Liver (tissue), 9 donors: ENCODE data around the gene DDIT4. TPM values are rescaled to one million over a fixed set of nuclear protein-coding genes. Genes with fewer than 3 reads are reported as not detected.

ENCODE experiments used
- DNase-seq: peaks from one replicate; pipeline ENCODE4 v3.0.0-alpha.2; 2017; ENCODE audit warnings: low spot score
- H3K27ac ChIP-seq, 2 donors: one replicate each; pipeline ENCODE4 v1.7.0; 2013; ENCODE audit warnings: inconsistent platforms in 2 of 2, low read length in 2 of 2, control low read depth in 1 of 2, low read depth in 1 of 2, mild to moderate bottlenecking in 1 of 2
- H3K27me3 ChIP-seq, 4 donors: one replicate each; pipeline versions ENCODE4 v1.6.1 to v1.7.0; 2013; ENCODE audit warnings: low read length in 3 of 4, inconsistent platforms in 1 of 4, mild to moderate bottlenecking in 1 of 4, moderate library complexity in 1 of 4; ENCODE audit not compliant: control insufficient read depth in 4 of 4, insufficient read depth in 4 of 4
- H3K36me3 ChIP-seq, 4 donors: one replicate each; pipeline versions ENCODE4 v1.6.1 to v1.7.0; 2013; ENCODE audit warnings: low read length in 3 of 4, mild to moderate bottlenecking in 3 of 4, low read depth in 1 of 4, moderate library complexity in 1 of 4; ENCODE audit not compliant: control insufficient read depth in 4 of 4, insufficient read depth in 3 of 4
- H3K4me1 ChIP-seq, 4 donors: one replicate each; pipeline versions ENCODE4 v1.6.1 to v1.7.0; 2013; ENCODE audit warnings: low read length in 3 of 4, mild to moderate bottlenecking in 3 of 4, moderate library complexity in 1 of 4; ENCODE audit not compliant: control insufficient read depth in 4 of 4, insufficient read depth in 4 of 4
- H3K4me3 ChIP-seq, 3 donors: one replicate each; pipeline versions ENCODE4 v1.6.1 to v1.7.0; 2013; ENCODE audit warnings: low read length in 3 of 3, control low read depth in 1 of 3, low read depth in 1 of 3, mild to moderate bottlenecking in 1 of 3
- H3K9ac ChIP-seq, 2 donors: one replicate each; pipeline ENCODE4 v1.7.0; 2013; ENCODE audit warnings: low read length in 2 of 2, mild to moderate bottlenecking in 2 of 2, moderate library complexity in 2 of 2, control low read depth in 1 of 2, low read depth in 1 of 2
- H3K9me3 ChIP-seq, 4 donors: one replicate each; pipeline versions ENCODE4 v1.6.1 to v1.7.0; 2013; ENCODE audit warnings: low read length in 3 of 4; ENCODE audit not compliant: control insufficient read depth in 4 of 4
- ATF3 ChIP-seq: IDR thresholded peaks from 2 replicates; pipeline ENCODE4 v1.6.1; 2016; ENCODE audit warnings: antibody characterized with exemption
- CTCF ChIP-seq: fragments of 150-350 bp; IDR thresholded peaks from 2 replicates; pipeline ENCODE4 v1.5.1; 2017; ENCODE audit warnings: improper control_type of control experiment, low read depth, low read length; ENCODE audit not compliant: missing input control
- EGR1 ChIP-seq, 2 donors: IDR thresholded peaks; 2 replicates each; pipeline ENCODE4 v1.6.1; 2016 to 2018; ENCODE audit warnings: antibody characterized with exemption in 2 of 2, low read depth in 2 of 2
- FOXA1 ChIP-seq: IDR thresholded peaks from 2 replicates; pipeline ENCODE4 v1.6.1; 2016; ENCODE audit warnings: antibody characterized with exemption
- FOXA2 ChIP-seq: IDR thresholded peaks from 2 replicates; pipeline ENCODE4 v1.6.1; 2016; ENCODE audit warnings: antibody characterized with exemption
- GABPA ChIP-seq, 2 donors: IDR thresholded peaks in 1 of 2; conservative IDR thresholded peaks in 1 of 2; 2 replicates each; pipeline ENCODE4 v1.6.1; 2016; ENCODE audit warnings: antibody characterized with exemption in 2 of 2, mild to moderate bottlenecking in 1 of 2, moderate library complexity in 1 of 2
- HNF4A ChIP-seq, 2 donors: conservative IDR thresholded peaks; 2 replicates each; pipeline ENCODE4 v1.6.1; 2016; ENCODE audit warnings: antibody characterized with exemption in 2 of 2, mild to moderate bottlenecking in 2 of 2
- JUND ChIP-seq, 2 donors: IDR thresholded peaks; 2 replicates each; pipeline ENCODE4 v1.6.1; 2016; ENCODE audit warnings: antibody characterized with exemption in 2 of 2
- MAX ChIP-seq: IDR thresholded peaks from 2 replicates; pipeline ENCODE4 v1.6.1; 2016; ENCODE audit warnings: antibody characterized with exemption
- NR2F2 ChIP-seq: IDR thresholded peaks from 2 replicates; pipeline ENCODE4 v1.6.1; 2016; ENCODE audit warnings: antibody characterized with exemption
- RXRA ChIP-seq, 2 donors: IDR thresholded peaks; 2 replicates each; pipeline ENCODE4 v1.6.1; 2017 to 2018; ENCODE audit warnings: antibody characterized with exemption in 2 of 2, mild to moderate bottlenecking in 1 of 2
- SP1 ChIP-seq: IDR thresholded peaks from 2 replicates; pipeline ENCODE4 v1.6.1; 2018; ENCODE audit warnings: antibody characterized with exemption, mild to moderate bottlenecking
- TAF1 ChIP-seq: conservative IDR thresholded peaks from 2 replicates; pipeline ENCODE4 v1.6.1; 2016; ENCODE audit warnings: antibody characterized with exemption, mild to moderate bottlenecking
- YY1 ChIP-seq: IDR thresholded peaks from 2 replicates; pipeline ENCODE4 v1.6.1; 2016; ENCODE audit warnings: antibody characterized with exemption, mild to moderate bottlenecking
- ZBTB33 ChIP-seq: IDR thresholded peaks from 2 replicates; pipeline ENCODE4 v1.6.1; 2016; ENCODE audit warnings: antibody characterized with exemption
- WGBS: extraction: QIAGEN DNeasy Blood & Tissue Kit; methylation state at CpG from one replicate; pipeline ENCODE4 v1.1.7; 2013; 5-methylcytosine and 5-hydroxymethylcytosine counted together
- polyA plus RNA-seq, 2 donors: library from polyadenylated mRNA; stranded (reverse) in 1 of 2; unstranded in 1 of 2; fragments of 200-250 nt in 1 of 2; fragments of >200 nt in 1 of 2; fragmentation: Nextera tagmentation in 1 of 2; extraction: Ambion mirVana in 1 of 2; gene quantifications; one replicate each; pipeline versions ENCODE4 v1.2.1 to v1.2.3, GENCODE V29; 2013 to 2015
- total RNA-seq, 2 donors: library from RNA; depleted of rRNA; stranded (reverse); fragments of >200 nt; gene quantifications; one replicate each; pipeline ENCODE4 v1.2.3, GENCODE V29; 2014
- donor health status: healthy.
- donor health status: healthy.
- donor health status: healthy.
- donor health status: healthy.
- donor health status: healthy.

DDIT4 gene
- total and polyA plus RNA-seq, 4 donors = 18.4 to 69.0 (median 43.7) TPM

GRCh38 chr10:72309290-72310240 is 35.8 kb downstream of the DDIT4 start:
- Histone ChIP-seq H3K9me3 (no peaks in the 10 kb centered on the region), H3K27ac (no peak overlapping the region), H3K4me3 (no peak overlapping the region), H3K4me1 (peaks cover 6 to 15% (median 11%) of the 10 kb centered on the region in 4 donors), H3K9ac (no peak overlapping the region), H3K36me3 (no peaks in the 10 kb centered on the region), H3K27me3 (no peaks in the 10 kb centered on the region)
- no peak for DNase-seq
- 59% methylated on average over 21 of the region's 21 CpGs for WGBS
- TF ChIP-seq ZBTB33 (no peak), MAX (peak; percentile 61), FOXA2 (no peak), RXRA (IDR thresholded peaks at IDR 0.05) (peak in 1 of 2 donors; percentile 34), CTCF (no peak)

- Histone ChIP-seq H3K4me3 (no peak overlapping the region), H3K4me1 (peaks cover 12 to 22% (median 16%) of the 10 kb centered on the region in 4 donors), H3K36me3 (no peaks in the 10 kb centered on the region), H3K27ac (no peak overlapping the region), H3K9me3 (no peaks in the 10 kb centered on the region), H3K9ac (no peak overlapping the region), H3K27me3 (no peaks in the 10 kb centered on the region)
- no peak for DNase-seq
- TF ChIP-seq JUND (IDR thresholded peaks at IDR 0.05) (no peak), HNF4A (conservative IDR thresholded peaks at IDR 0.05) (no peak), TAF1 (no peak), FOXA1 (no peak)
- 78% methylated on average over 11 of the region's 11 CpGs for WGBS
These were observed 36.5 kb downstream of the DDIT4 start for GRCh38 chr10:72310241-72310633.

GRCh38 chr10:72310636-72311035 is 36.9 kb downstream of the DDIT4 start:
- 81% methylated on average over 4 of the region's 4 CpGs for WGBS
- peaks cover 15 to 26% (median 19%) of the 10 kb centered on the region in 4 donors for H3K4me1 ChIP-seq
- no peak for TF ChIP-seq GABPA (IDR thresholded peaks at IDR 0.05 in 1 of 2, conservative IDR thresholded peaks at IDR 0.05 in 1 of 2)
- TF ChIP-seq EGR1 (IDR thresholded peaks at IDR 0.05; ENCODE audit: low read depth in 2 of 2) = no peak
- TF ChIP-seq RXRA (IDR thresholded peaks at IDR 0.05) = no peak
- TF ChIP-seq TAF1 = no peak
- no peak for TF ChIP-seq ATF3
- no peak for TF ChIP-seq FOXA1
- TF ChIP-seq FOXA2 = no peak
- no peak for TF ChIP-seq YY1
- TF ChIP-seq HNF4A (conservative IDR thresholded peaks at IDR 0.05) = no peak
- no peak for TF ChIP-seq SP1
- no peak for TF ChIP-seq MAX
- TF ChIP-seq CTCF = no peak
- TF ChIP-seq JUND (IDR thresholded peaks at IDR 0.05) = no peak
- no peak for TF ChIP-seq NR2F2
- no peak overlapping the region for H3K9ac ChIP-seq
- H3K4me3 ChIP-seq = no peak overlapping the region
- no peaks in the 10 kb centered on the region for H3K36me3 ChIP-seq
- no peaks in the 10 kb centered on the region for H3K27me3 ChIP-seq
- no peak overlapping the region for H3K27ac ChIP-seq
- DNase-seq = no peak
- no peaks in the 10 kb centered on the region for H3K9me3 ChIP-seq
